DMS79 (cell line): ENCODE measurements around the gene MISP3.

Experiments
- DNase-seq: peaks from one replicate; lab custom pipeline; 2025; lab: John Stamatoyannopoulos, UW

Gene MISP3

DNA sequence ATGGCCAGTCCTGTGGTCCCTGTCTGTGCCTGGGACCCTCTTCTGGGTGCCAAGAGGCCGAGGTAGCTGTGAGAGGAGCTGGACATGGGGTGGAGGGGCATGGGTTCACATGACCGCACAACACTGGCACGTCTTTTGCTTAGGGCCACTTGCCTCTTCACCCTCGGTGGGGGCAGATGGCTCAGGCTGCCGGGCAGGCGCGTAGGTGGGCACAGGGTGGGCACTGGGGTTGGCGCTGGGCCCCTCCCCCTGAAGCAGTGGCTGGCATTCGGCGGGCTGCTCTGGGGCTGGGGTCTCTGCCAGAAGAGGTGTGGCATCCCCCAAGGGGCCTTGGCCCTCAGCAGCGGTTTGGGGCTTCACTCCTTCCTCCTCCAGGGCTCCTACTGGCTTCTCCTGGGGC is 19.1 kb upstream of the MISP3 start:
- no peak for DNase-seq

DNA sequence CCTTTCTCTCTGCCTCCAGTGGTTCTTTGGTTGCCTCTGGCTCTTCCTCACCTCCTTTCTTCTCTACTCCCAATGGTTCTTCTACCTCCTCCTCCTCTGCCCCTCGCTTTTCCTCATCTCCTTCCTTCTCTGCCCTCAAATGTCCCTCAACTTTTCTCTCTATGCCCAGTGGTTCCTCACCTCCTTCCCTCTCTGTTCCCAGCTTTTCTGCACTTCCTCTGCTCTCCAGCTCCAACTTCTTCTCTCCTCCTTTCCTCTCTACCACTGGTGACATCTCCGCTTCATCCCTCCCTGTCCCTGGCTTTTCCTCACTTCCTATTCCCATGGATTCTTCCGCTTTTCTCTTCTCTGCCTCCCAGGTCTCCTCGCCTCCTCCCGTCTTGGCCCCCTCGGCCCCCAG is 18.5 kb upstream of the MISP3 start:
- DNase-seq: no peak

DNA sequence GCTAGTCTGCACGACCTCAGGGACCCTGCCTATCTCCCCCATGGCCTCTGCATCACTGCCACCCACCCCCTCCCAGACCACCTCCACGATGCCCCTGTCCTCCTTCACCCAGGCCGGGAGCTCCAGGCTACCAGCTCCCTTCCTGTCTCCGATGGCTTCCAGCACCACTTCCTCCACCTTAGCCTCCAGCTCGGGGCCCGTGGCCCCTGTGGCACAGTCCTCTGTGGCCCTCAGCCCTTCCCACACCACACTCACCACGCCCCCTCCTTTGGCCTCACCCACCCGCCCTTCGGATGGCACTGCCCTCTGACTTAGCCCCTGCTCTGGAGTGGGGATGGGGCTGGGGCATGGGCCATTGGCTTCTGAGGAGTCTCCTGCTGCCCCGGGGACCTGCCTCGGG is 17.9 kb upstream of the MISP3 start:
- no peak for DNase-seq

DNA sequence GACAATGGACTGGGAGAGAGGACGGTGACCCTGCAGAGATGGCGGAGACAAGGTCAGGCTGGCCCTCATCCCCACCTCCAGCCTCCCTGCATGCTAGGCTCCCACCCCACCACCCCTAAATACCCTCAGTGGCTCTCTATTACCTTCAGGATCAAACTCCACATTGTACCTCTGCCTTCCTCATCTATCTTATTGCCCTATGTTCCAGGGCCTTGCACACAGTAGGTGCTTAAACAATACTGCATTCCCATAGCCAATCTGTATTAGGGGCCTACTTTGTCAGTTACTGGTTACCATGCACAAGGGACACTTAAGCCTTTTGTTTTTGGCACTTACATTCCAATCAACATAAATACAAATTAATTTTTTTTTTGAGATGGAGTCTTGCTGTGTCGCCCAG is 17.2 kb upstream of the MISP3 start:
- no peak for DNase-seq

DNA sequence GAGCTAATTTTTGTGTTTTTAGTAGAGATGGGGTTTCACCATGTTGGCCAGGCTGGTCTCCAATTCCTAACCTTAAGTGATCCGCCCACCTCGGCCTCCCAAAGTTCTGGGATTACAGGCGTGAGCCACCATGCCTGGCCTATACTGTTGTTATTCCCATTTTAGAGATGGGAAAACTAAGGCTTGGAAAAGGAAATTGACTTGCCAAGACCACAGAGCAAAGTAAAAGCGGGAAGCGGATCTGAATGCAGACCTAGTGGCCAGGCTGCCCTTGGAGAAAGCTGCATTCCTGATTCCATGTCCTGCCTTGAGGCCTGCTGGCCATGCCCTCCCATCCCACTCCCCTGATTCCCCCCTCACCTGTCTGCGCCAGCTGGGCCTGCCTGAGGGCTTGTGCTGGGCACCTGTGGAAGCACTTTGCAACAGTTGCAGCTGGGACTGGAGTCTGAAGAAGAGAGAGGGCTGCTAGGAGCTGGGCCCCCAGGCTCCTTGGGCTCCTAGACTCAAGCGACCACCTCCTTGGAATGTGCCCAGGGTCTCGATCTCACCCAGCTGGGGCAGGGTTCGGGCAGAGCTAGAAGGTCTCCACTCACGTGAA is 16.4 kb upstream of the MISP3 start:
- DNase-seq: no peak

DNA sequence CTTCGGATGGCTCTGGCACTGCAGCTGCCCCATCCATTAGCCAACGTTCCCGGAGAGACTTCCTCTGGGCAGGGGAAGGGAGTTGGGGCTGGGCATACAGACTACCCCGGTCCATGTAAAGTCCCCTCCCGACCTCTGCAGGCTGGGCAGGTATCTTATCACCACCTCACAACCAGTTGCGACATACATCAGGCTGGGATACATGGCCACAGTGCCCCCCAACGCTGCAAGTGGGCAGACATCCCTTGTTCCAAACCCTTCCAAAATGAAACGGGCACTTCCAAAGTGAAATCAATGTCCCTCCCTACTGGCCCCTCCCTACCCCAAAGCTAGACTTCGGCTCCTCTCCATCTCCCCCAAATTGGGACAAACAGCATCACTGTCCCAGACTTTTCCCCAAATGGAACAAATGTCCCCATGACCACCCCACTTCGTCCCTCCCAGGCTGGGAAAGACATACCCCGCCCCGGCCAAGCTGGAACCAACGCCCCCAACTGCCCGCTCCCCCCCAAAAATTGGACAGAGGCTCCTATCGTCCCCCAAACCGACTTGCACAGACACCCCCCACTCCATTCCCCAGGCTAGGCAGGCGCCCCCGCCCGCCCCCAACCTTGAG is 15.7 kb upstream of the MISP3 start:
- no peak for DNase-seq

DNA sequence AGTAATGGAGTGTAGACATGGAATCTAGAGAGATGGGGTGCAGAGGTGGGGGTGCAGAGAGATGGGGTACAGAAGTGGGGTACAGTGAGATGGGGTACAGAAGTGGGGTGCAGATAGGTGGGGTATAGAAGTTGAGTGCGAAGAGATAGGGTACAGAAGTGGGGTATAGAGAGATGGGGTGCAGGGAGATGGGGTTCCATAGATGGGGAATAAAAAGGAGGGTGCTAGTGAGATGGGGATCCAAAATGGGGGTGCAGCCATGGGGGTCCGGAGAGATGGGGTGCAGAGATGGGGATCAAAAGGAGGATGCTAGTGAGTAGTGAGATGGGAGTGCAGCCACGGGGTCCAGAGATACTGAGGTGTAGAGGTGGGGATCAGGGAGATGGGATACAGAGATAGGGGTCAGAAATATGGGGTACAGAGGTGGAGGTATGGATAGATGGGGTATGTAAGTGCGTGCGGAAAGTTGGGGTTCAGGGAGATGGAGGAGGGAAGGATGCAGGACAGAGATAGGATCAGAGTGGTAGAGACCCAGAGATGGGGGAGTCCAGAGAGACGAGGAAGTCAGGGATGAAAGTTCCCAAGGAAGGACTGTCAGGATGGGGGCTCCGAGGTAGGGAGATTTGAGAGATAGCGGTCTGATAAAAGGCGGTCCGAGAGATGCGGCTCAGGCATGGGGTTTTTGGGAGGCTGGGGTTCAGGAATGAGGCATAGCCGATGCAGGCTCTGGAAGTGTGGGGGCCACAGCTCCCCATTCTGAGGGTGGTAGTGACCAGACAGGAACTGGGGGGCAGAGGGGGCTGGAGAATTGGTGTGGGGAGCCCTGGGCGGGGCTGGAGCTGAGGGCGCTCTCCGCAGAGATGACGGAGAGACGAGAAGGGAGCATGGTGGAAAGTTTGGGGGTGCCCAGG is 14.1 kb upstream of the MISP3 start:
- no peak for DNase-seq

DNA sequence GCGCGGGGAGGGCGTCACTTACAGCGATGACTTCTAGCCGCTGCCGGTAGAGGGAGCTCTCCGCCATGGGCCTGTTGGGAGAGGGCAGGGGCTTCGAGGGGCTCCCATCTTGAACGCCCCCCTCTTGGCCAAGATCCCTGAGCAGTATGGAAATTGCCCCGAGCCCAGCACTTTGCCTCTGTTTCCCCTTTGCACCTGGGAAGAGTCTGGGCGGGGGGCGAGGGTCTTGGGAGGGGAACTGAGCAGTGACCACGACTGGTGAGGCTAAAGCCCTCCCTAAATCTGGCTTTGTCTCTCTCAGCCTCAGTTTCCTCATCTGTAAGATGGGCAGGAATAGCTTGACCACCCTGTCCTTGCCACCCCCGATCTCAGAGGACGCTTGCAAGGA is 13.5 kb upstream of the MISP3 start:
- no peak for DNase-seq

DNA sequence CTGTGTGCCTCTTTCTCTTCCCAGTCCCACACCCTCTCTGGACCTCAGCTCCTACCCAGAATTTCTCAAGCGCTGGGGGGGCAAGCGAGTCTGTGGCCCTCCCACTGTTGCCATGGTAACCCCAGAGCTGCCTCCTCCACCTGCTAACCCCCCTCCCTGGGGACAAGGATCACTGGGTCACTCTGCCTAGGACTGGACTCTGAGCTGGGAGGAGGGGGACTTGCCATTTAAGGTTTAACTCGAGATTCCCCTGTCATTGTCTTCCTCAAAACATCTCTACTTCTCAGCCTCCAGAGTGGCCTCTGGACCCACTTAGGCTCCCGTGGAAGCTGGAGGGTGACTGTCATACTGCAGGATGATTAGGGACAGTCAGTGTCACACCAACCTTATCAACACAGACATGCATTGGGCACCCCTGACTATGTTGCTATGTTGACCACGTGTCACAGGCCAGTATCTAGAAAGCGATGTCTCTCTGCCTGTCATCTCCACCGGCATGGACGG is 12.9 kb upstream of the MISP3 start:
- no peak for DNase-seq

DNA sequence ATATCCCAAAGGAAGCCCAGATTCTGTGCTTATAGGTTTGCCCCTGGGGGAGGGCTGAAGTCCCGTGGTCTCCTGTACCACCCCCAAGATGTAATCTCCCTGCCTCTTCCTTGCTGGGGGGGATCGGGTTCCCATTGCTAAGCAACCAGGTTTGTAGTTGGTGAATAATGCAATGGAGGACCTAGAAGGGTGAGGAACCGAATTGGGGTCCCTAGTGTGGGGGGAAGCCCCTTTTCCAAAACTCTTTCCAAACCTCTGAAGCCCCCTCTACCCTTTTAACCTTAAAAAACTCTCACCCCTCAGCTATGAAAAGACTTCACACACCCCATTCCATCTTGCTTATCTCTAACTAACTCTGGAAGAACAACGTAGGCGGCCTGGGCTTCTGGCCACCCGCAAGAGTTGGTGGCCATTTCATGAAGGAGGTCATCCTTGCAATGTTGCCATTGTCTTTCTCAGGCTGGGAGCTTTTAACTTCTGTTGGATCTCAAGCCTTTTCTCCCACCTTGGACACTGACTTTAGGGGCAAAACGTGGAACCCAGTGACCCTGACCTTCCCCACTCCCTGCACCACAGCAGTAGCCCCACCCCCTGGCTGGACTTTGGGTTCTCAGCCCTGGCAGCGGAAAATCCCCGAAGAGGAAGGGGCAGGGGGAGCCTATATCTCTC is 11.4 kb upstream of the MISP3 start:
- no peak for DNase-seq

DNA sequence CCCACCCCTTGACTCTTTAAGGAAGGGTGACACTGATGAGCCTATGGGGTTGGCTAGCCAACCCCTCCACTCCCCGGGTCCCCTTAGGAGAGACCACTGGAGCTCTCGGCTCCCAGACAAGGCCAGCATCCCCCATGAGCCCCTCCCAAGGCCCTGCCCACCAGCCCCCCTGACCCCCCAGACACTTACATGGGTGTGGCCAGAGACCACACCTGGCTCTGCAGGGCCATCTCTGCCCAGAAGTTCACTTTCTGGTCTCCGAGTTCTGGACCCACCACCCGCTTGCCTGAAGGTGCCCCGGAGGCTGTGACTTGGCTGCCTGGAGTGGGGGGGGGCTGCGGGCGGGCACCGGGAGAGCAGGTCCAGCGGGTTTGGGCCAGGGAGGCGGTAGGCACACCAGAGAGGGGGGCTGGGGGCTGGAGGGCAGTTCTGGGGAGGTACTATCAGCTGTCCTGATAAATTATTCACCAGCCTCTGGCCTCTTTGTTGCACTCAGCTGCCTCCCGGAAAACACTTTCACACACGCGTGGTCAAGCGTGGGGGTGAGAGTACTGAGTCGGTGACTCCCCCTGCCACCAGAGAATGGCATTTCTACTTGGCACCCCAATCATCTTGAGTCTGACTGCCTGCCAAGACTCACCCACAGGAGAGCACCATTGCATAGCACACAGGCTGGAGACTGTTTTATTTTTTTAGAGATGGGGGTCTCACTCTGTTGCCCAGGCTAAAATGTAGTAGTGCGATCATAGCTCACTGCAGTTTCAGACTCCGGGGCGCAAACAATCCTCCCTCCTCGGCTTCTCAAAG is 10.6 kb upstream of the MISP3 start, which contains the start of gene PALM3:
PALM3 (minus strand) TSS at position 326 of the 807 bp plus-strand sequence; CDS start at position 230, 96 bp downstream.
- DNase-seq: no peak

DNA sequence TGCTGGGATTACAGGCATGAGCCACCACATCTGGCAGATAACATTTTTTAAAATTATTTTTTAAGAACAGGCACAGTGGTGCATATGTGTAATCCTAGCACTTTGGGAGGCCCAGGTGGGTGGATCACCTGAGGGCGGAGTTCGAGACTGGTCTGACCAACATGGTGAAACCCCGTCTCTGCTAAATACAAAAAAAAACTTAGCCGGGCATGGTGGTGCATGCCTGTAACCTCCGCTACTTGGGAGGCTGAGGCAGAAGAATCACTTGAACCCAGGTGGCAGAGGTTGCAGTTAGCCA is 10.1 kb upstream of the MISP3 start:
- no peak for DNase-seq

DNA sequence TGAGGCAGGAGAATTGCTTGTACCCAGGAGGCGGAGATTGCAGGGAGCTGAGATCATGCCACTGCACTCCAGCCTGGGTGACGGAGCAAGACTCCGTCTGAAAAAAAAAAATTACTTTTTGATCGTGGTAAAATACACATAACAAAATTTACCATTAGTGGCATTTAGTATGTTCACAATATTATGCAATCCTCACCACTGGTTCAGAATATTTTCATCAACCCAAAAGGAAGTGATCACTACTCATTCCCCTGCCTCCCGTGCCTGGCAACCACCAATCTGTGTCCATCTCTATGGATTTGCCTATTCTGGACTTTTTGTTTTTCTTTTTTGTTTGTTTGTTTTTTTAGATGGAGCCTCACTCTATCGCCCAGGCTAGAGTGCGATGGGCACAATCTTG is 9.5 kb upstream of the MISP3 start:
- DNase-seq: no peak

DNA sequence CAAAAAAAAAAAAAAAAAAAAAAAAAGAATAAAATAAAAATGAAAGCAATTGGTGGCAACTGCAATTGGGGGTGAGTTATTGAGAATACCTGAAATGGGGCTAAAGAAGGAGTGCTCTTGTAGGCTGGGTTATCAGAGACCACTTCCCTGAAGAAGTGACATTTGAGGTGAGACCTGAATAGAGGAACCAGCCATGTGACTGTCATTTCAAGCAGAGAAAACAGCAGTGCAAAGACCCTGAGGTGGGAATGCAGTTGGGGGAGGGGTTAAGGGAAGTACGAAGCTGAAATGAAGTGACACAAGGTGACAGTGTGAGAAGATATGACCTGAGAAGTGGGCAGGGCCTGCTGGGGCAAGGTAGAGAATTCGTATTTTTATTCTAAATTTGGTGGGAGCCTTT is 6.5 kb upstream of the MISP3 start:
- DNase-seq: no peak

DNA sequence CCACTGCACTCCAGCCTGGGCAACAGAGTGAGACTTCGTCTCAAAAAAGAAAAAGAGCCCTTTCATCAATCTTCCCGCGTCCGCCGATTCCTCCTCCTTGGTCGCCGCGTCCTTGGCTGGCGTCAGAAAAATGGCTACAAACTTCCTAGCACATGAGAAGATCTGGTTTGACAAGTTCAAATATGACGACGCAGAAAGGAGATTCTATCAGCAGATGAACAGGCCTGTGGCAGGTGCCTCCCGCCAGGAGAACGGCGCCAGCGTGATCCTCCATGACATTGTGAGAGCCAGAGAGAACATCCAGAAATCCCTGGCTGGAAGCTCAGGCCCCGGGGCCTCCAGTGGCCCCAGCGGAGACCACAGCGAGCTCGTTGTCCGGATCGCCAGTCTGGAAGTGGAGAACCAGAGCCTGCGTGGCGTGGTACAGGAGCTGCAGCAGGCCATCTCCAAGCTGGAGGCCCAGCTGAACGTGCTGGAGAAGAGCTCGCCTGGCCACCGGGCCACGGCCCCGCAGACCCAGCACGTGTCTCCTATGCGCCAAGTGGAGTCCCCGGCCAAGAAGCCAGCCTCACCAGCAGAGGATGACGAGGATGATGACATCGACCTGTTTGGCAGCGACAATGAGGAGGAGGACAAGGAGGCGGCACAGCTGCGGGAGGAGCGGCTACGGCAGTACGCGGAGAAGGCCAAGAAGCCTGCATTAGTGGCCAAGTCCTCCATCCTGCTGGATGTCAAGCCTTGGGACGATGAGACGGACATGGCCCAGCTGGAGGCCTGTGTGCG is 2.1 kb upstream of the MISP3 start:
- DNase-seq: no peak

DNA sequence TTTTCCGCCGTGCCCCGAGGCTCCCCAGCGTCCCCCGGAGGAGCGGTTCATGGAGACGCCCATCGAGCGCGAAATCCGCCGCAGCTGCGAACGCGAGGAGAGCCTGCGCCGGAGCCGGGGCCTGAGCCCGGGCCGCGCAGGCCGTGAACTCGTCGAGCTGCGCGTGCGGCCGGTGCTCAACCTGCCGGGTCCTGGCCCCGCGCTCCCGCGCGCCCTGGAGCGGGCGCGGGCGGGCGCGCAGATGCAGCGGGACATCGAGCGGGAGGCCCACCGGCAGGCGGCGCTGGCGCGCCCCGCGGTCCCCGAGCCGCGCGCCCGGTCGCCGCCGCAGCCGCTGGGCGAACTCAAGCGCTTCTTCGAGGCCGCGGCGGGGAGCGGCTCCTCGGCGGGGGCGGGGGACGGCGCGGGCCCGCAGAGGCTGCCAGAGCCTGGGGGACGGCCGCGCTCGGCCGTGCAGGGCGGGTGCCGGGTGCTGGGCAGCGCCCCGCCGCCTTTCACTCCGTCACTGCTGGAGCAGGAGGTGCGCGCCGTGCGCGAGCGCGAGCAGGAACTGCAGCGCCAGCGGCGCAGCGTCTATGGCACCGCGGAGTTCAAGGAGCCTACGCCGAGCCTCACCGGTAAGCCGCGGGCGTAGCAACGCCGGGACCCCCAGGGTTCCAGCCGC is 807 bp downstream of the MISP3 start:
- DNase-seq: peak; percentile 7

DNA sequence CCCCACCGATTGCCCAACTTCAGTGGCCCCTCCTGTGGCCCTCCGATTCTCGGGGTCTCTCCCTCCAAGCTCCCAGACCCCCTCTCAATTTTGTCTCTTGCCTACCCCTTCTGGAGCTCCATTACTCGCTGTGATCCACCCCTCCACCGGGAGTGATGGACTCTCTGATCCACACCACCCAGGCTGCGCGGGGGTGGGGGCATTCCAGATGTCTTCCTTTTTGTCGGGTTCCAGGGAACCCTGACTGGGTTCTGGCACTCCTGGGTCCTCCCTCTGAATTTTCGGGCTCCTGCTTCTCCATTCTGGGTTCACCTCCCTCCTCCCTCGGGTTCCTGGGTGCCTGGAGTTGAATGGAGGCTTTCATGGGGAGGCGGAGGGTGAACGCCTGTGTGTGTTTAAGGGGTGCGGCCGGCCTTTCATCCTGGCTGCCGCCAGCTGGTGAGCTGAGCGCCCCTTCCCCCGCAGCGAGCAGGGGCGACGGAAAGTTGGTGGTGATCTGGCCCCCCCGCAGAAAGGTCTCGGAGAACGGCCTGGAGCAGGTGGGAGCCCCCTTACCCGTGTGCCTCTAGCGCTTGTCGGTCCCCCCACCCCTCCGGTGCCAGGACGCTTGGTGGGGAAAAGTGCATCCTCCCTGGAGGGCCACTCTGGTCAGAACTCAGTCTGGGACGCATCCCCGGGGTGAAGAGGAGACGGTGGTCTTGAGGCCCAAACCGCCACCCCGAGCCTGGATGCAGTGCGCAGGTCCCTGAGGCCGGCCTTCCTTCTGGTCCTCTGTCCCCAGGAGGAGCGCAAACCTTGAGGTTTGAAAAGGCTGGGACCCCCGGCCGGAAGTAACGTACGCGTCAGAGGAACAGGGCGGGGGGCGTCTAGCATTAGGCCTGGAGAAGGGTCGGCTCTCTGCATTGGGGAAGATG is 1.6 kb downstream of the MISP3 start:
- DNase-seq: no peak

DNA sequence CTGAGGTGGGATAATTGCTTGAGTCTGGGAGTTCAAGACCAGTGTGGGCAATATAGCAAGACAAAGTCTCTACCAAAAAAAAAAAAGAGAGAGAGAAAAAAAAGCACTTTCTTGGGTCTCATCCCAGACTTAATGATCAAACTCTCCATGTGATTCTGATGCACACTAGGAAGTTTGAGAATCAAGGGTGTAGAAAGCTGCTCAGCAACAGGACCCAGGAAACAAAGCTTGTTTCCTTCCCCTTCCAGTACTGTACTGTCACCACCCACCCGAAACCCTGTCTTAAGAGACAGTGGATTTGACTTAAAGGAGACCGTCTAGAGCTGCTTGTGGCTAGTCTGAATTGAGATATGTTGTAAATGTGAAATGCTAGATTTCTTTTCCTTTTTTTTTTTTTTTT is 5.8 kb downstream of the MISP3 start:
- no peak for DNase-seq
